ENCODE data around the gene NKX2-8. TPM values are rescaled to one million over a fixed set of nuclear protein-coding genes. Genes with fewer than 3 reads are reported as not detected.

Gene NKX2-8
- total and polyA plus RNA-seq, 2 of the 13 experiments (the other 11 are each of a cell fraction or from before 2014, with no cell fraction given) = not detected

DNA sequence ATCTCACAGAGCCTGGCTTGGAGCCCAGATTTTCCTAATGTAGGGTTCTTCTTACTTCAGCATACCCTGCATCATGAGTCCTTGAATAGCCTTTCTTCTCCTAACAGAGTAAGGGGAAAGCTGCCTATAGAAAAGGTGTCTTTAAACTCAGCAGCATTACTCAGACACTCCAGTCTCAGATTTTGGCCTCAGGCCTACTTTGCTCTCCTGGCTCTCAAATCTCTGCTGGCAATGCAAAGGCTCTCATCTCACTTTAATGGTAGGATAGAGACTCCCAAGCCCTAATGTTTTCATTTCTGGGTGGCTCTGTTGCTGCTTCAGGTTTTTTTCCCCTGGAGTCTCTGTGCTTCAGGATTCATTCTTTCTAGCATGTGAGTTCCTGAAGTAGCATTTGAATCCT lies 9.1 kb upstream of the NKX2-8 start:
- no peak for TF ChIP-seq AGO1 (IDR thresholded peaks at IDR 0.05; ENCODE audit: low read depth, low read length, poor library complexity, severe bottlenecking)
- TF ChIP-seq ZFP36L1 (CRISPR knock-in tag; IDR thresholded peaks at IDR 0.05) = no peak
- no peak for TF ChIP-seq NFE2 (CRISPR knock-in tag; IDR thresholded peaks at IDR 0.05)
- TF ChIP-seq ZNF552 (CRISPR knock-in tag; IDR thresholded peaks at IDR 0.05; ENCODE audit: borderline replicate concordance) = no peak
- TF ChIP-seq TCF7 (IDR thresholded peaks at IDR 0.05; ENCODE audit: low read depth) = no peak
- no peak for TF ChIP-seq ZNF430 (CRISPR knock-in tag; IDR thresholded peaks at IDR 0.05)
- H3K9ac ChIP-seq (ENCODE audit: insufficient read depth, low read depth, low read length) = no peak overlapping the region
- ChIA-PET POLR2A (no interaction called here), CTCF (ENCODE audit: low intra/inter-chr PET ratio, low total read pairs) (no interaction called here)
- H3K4me3 ChIP-seq (replicated peaks in 1 of 3; ENCODE audit: insufficient read depth in 1 of 3, low read depth in 2 of 3, low read length in 3 of 3) = no peak overlapping the region
- no TSS peak for BruUV-seq (replicated peaks)
- no peak overlapping the region for H2AFZ ChIP-seq (ENCODE audit: low read length)
- H3K4me2 ChIP-seq (ENCODE audit: low read depth, low read length) = no peak overlapping the region
- ATAC-seq (no peak), FAIRE-seq (no peak), DNase-seq (ENCODE audit: low spot score) (no peak)
- no peaks in the 10 kb centered on the region for H3K79me2 ChIP-seq (ENCODE audit: insufficient read depth, low read length)
- no peaks in the 10 kb centered on the region for H3K4me1 ChIP-seq (ENCODE audit: insufficient read depth, low read length)
- intact Hi-C loops (cut with micrococcal nuclease; ENCODE audit: unreplicated experiment) = no loop called here
- no peaks in the 10 kb centered on the region for H3K9me3 ChIP-seq (ENCODE audit: low read length)
- H4K20me1 ChIP-seq (ENCODE audit: insufficient read depth, low read length) = no peaks in the 10 kb centered on the region
- H3K27ac ChIP-seq (ENCODE audit: extremely low read length, insufficient read depth, low read length) = no peak overlapping the region
- H3K27me3 ChIP-seq (ENCODE audit: control insufficient read depth in 1 of 2, insufficient read depth in 2 of 2, low read length in 2 of 2) = peaks cover 0 to 9% of the 10 kb centered on the region in 2 experiments; a peak in 1 of 5 replicates
- H3K36me3 ChIP-seq (replicated peaks in 1 of 2; ENCODE audit: control insufficient read depth in 1 of 2, insufficient read depth in 2 of 2, low read length in 2 of 2) = no peaks in the 10 kb centered on the region
- in situ Hi-C loops (cut with HindIII; ENCODE audit: extremely low pct_ligation_motif_present, low pct_unique_long_range_greater_than_20kb) = no loop called here

- Histone ChIP-seq H3K4me2 (ENCODE audit: low read depth, low read length) (no peak overlapping the region), H3K27ac (ENCODE audit: extremely low read length, insufficient read depth, low read length) (no peak overlapping the region), H2AFZ (ENCODE audit: low read length) (no peak overlapping the region), H4K20me1 (ENCODE audit: insufficient read depth, low read length) (no peaks in the 10 kb centered on the region), H3K79me2 (ENCODE audit: insufficient read depth, low read length) (no peaks in the 10 kb centered on the region), H3K9ac (ENCODE audit: insufficient read depth, low read depth, low read length) (no peak overlapping the region), H3K4me3 (replicated peaks in 1 of 3; ENCODE audit: insufficient read depth in 1 of 3, low read depth in 2 of 3, low read length in 3 of 3) (no peak overlapping the region), H3K9me3 (ENCODE audit: low read length) (no peaks in the 10 kb centered on the region), H3K4me1 (ENCODE audit: insufficient read depth, low read length) (peaks cover 11% of the 10 kb centered on the region), H3K36me3 (replicated peaks in 1 of 2; ENCODE audit: control insufficient read depth in 1 of 2, insufficient read depth in 2 of 2, low read length in 2 of 2) (no peaks in the 10 kb centered on the region), H3K27me3 (ENCODE audit: control insufficient read depth in 1 of 2, insufficient read depth in 2 of 2, low read length in 2 of 2) (peaks cover 2 to 13% of the 10 kb centered on the region in 2 experiments; a peak in 2 of 5 replicates)
- DNase-seq (ENCODE audit: low spot score) (no peak), FAIRE-seq (no peak), ATAC-seq (no peak)
- 8% methylated on average over 7 of the region's 7 CpGs for WGBS (ENCODE audit: low lambda C conversion rate)
- intact Hi-C loops (cut with micrococcal nuclease; ENCODE audit: unreplicated experiment) (no loop called here), in situ Hi-C loops (cut with HindIII; ENCODE audit: extremely low pct_ligation_motif_present, low pct_unique_long_range_greater_than_20kb) (no loop called here)
- CTCF ChIA-PET (ENCODE audit: low intra/inter-chr PET ratio, low total read pairs) = no interaction called here
- POLR2A ChIA-PET = no interaction called here
- BruUV-seq (replicated peaks) = no TSS peak
- TF ChIP-seq SYNCRIP (IDR thresholded peaks at IDR 0.05; ENCODE audit: insufficient read depth, low read depth, low read length) = no peak
- TF ChIP-seq, protein P1, sequence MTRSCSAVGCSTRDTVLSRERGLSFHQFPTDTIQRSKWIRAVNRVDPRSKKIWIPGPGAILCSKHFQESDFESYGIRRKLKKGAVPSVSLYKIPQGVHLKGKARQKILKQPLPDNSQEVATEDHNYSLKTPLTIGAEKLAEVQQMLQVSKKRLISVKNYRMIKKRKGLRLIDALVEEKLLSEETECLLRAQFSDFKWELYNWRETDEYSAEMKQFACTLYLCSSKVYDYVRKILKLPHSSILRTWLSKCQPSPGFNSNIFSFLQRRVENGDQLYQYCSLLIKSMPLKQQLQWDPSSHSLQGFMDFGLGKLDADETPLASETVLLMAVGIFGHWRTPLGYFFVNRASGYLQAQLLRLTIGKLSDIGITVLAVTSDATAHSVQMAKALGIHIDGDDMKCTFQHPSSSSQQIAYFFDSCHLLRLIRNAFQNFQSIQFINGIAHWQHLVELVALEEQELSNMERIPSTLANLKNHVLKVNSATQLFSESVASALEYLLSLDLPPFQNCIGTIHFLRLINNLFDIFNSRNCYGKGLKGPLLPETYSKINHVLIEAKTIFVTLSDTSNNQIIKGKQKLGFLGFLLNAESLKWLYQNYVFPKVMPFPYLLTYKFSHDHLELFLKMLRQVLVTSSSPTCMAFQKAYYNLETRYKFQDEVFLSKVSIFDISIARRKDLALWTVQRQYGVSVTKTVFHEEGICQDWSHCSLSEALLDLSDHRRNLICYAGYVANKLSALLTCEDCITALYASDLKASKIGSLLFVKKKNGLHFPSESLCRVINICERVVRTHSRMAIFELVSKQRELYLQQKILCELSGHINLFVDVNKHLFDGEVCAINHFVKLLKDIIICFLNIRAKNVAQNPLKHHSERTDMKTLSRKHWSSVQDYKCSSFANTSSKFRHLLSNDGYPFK (CRISPR knock-in tag; IDR thresholded peaks at IDR 0.05; ENCODE audit: borderline replicate concordance) = no peak
- TF ChIP-seq NR0B2 (CRISPR knock-in tag; IDR thresholded peaks at IDR 0.05) = no peak
- no peak for TF ChIP-seq ZNF83 (CRISPR knock-in tag; IDR thresholded peaks at IDR 0.05; ENCODE audit: borderline replicate concordance)
- no peak for TF ChIP-seq WIZ (CRISPR knock-in tag; IDR thresholded peaks at IDR 0.05)
- TF ChIP-seq MIER3 (CRISPR knock-in tag; IDR thresholded peaks at IDR 0.05; ENCODE audit: borderline replicate concordance) = no peak
- no peak for TF ChIP-seq ZNF660 (CRISPR knock-in tag; IDR thresholded peaks at IDR 0.05; ENCODE audit: borderline replicate concordance, low read depth)
- TF ChIP-seq ZNF773 (CRISPR knock-in tag; IDR thresholded peaks at IDR 0.05; ENCODE audit: borderline replicate concordance) = no peak
- TF ChIP-seq ZNF136 (CRISPR knock-in tag; IDR thresholded peaks at IDR 0.05; ENCODE audit: low read depth) = no peak
- TF ChIP-seq RFX1 (IDR thresholded peaks at IDR 0.05) = no peak
- no peak for TF ChIP-seq STAT5B (CRISPR knock-in tag; IDR thresholded peaks at IDR 0.05)
- TF ChIP-seq TBX2 (CRISPR knock-in tag; IDR thresholded peaks at IDR 0.05; ENCODE audit: borderline replicate concordance) = no peak
- no peak for TF ChIP-seq CBX5 (CRISPR knock-in tag; IDR thresholded peaks at IDR 0.05; ENCODE audit: borderline replicate concordance)
Measured at GRCh38 chr14:36588788-36589187, 6.4 kb upstream of the NKX2-8 start.
